Activated B cell treated with CpG ODN at 0.5 μM for 24 hours (primary cell): ENCODE results near the gene DCC. TPM values are rescaled to one million over a fixed set of nuclear protein-coding genes. Genes with fewer than 3 reads are reported as not detected.

Source experiments
- ATAC-seq: fragments of 200-7000 bp; cut with Tn5 transposase; one replicate; pipeline ENCODE4 v1.10.0; 2021; ENCODE audit warnings: low read depth, mild to moderate bottlenecking, moderate library complexity
- CTCF ChIA-PET: fragments of 350-600 bp; sonication (Branson Sonifier 250); formaldehyde crosslinking; loops from one replicate; lab custom pipeline; 2021; ENCODE audit warnings: antibody characterized with exemption; lab: Charles Lee
- POLR2A ChIA-PET: fragments of 350-600 bp; sonication (Branson Sonifier 250); formaldehyde crosslinking; loops from one replicate; lab custom pipeline; 2021; ENCODE audit warnings: antibody characterized with exemption; lab: Charles Lee
- DNase-seq: peaks from one replicate; pipeline ENCODE4 v3.0.0; 2022
- H3K27ac Mint-ChIP-seq: one replicate; pipeline ENCODE4 v1.8.0; 2020; ENCODE audit warnings: mixed read lengths
- H3K27me3 Mint-ChIP-seq: one replicate; pipeline ENCODE4 v1.8.0; 2021; ENCODE audit warnings: mixed read lengths
- H3K36me3 Mint-ChIP-seq: one replicate; pipeline ENCODE4 v1.8.0; 2021; ENCODE audit warnings: low read depth, mixed read lengths
- H3K4me1 Mint-ChIP-seq: one replicate; pipeline ENCODE4 v1.8.0; 2021; ENCODE audit warnings: mixed read lengths
- H3K4me3 Mint-ChIP-seq: one replicate; pipeline ENCODE4 v1.8.0; 2020; ENCODE audit warnings: mild to moderate bottlenecking, mixed read lengths
- H3K9me3 Mint-ChIP-seq: one replicate; pipeline ENCODE4 v1.8.0; 2020; ENCODE audit warnings: mixed read lengths
- intact Hi-C: fragments of 100-400 bp; cut with micrococcal nuclease; formaldehyde crosslinking; loops from one replicate; pipeline ENCODE4 v1.15.1; 2024
- total RNA-seq: library from RNA; stranded (reverse); gene quantifications from 2 replicates; pipeline ENCODE4 v1.2.3, GENCODE V29; 2022
- TF ChIP-seq, protein P1 (sequence below): fragments of 200-600 bp; IDR thresholded peaks from one replicate; pipeline ENCODE4 v1.8.0; 2022; ENCODE audit warnings: antibody characterized with exemption, mild to moderate bottlenecking

Gene DCC
- total RNA-seq, 1 donor from 2014 or later, result not detected

DNA sequence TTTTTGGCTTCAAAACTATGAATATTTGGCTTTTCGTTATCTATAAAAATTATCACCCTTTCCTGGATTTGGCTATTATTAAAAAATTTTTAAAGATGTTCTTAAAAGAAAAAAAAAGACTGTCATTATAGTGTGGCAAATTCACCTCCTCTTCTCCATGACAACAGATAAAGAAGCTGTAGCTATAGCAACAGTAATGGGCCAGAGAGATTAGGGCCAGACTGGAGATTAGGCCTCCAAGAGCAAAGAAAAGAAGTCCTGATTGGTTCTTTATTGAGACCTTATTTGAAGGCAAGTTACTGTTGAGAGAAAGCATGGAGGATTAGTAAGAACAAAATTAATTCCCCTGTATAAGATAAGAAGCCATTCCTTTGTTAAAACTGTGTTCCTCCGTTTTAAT lies 812.5 kb downstream of the DCC start:
- H3K4me3 Mint-ChIP-seq, result no peak overlapping the region
- no peaks in the 10 kb centered on the region for H3K36me3 Mint-ChIP-seq
- DNase-seq (no peak), ATAC-seq (no peak)
- H3K27ac Mint-ChIP-seq, result no peak overlapping the region
- TF ChIP-seq, protein P1, sequence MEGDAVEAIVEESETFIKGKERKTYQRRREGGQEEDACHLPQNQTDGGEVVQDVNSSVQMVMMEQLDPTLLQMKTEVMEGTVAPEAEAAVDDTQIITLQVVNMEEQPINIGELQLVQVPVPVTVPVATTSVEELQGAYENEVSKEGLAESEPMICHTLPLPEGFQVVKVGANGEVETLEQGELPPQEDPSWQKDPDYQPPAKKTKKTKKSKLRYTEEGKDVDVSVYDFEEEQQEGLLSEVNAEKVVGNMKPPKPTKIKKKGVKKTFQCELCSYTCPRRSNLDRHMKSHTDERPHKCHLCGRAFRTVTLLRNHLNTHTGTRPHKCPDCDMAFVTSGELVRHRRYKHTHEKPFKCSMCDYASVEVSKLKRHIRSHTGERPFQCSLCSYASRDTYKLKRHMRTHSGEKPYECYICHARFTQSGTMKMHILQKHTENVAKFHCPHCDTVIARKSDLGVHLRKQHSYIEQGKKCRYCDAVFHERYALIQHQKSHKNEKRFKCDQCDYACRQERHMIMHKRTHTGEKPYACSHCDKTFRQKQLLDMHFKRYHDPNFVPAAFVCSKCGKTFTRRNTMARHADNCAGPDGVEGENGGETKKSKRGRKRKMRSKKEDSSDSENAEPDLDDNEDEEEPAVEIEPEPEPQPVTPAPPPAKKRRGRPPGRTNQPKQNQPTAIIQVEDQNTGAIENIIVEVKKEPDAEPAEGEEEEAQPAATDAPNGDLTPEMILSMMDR, result no peak
- no peaks in the 10 kb centered on the region for H3K4me1 Mint-ChIP-seq
- ChIA-PET CTCF (no interaction called here), POLR2A (no interaction called here)
- intact Hi-C loops, result no loop called here
- H3K27me3 Mint-ChIP-seq, result no peaks in the 10 kb centered on the region
- H3K9me3 Mint-ChIP-seq, result no peaks in the 10 kb centered on the region

DNA sequence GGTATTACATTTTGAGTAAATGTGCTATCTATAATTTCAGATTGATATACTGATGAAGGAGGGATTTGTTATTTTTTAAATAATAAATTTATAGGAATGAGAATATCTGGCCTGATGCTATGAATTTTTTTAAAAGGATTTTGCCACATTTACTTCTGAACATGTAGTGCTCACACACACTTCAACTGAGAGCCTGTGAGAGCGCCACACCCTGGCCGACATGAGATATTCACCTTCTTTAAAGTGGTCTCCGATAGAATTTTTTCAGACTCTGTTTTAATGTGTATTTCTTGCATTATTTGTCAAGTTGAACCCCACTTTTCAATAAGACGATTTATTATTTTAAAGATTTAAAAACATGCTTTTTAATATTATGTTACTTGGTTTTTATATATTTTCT lies 813.3 kb downstream of the DCC start:
- Mint-ChIP-seq H3K4me1 (no peaks in the 10 kb centered on the region), H3K27ac (no peak overlapping the region), H3K9me3 (no peaks in the 10 kb centered on the region), H3K27me3 (no peaks in the 10 kb centered on the region), H3K36me3 (no peaks in the 10 kb centered on the region), H3K4me3 (no peak overlapping the region)
- DNase-seq (no peak), ATAC-seq (no peak)
- ChIA-PET POLR2A (no interaction called here), CTCF (no interaction called here)
- intact Hi-C loops, result no loop called here
- TF ChIP-seq, protein P1, result no peak

- no peak for ATAC-seq
- no peak overlapping the region for H3K4me3 Mint-ChIP-seq
- DNase-seq, result no peak
- TF ChIP-seq, protein P1, result no peak
- no peaks in the 10 kb centered on the region for H3K4me1 Mint-ChIP-seq
- ChIA-PET POLR2A (no interaction called here), CTCF (no interaction called here)
- H3K36me3 Mint-ChIP-seq, result no peaks in the 10 kb centered on the region
- H3K27ac Mint-ChIP-seq, result no peak overlapping the region
- intact Hi-C loops, result no loop called here
- no peaks in the 10 kb centered on the region for H3K27me3 Mint-ChIP-seq
- H3K9me3 Mint-ChIP-seq, result no peaks in the 10 kb centered on the region
Measured at GRCh38 chr18:53153800-53154199, 813.8 kb downstream of the DCC start.

- Mint-ChIP-seq H3K4me1 (no peaks in the 10 kb centered on the region), H3K4me3 (no peak overlapping the region)
- CTCF ChIA-PET, result no interaction called here
Measured at GRCh38 chr18:53165770-53166169, 825.8 kb downstream of the DCC start.

GRCh38 chr18:53169346-53169745 lies 829.3 kb downstream of the DCC start:
- CTCF ChIA-PET, result no interaction called here
- no peak for ATAC-seq
- no peak for DNase-seq
- H3K4me3 Mint-ChIP-seq, result no peak overlapping the region
- H3K27me3 Mint-ChIP-seq, result no peaks in the 10 kb centered on the region
- POLR2A ChIA-PET, result no interaction called here
- H3K9me3 Mint-ChIP-seq, result no peaks in the 10 kb centered on the region
- intact Hi-C loops, result no loop called here
- TF ChIP-seq, protein P1, result no peak
- H3K36me3 Mint-ChIP-seq, result no peaks in the 10 kb centered on the region
- H3K4me1 Mint-ChIP-seq, result no peaks in the 10 kb centered on the region
- no peak overlapping the region for H3K27ac Mint-ChIP-seq

More at GRCh38 chr18:53165770-53166169, 825.8 kb downstream of the DCC start:
- DNase-seq, result no peak
- H3K27me3 Mint-ChIP-seq, result no peaks in the 10 kb centered on the region
- POLR2A ChIA-PET, result no interaction called here
- ATAC-seq, result no peak
- H3K36me3 Mint-ChIP-seq, result no peaks in the 10 kb centered on the region
- TF ChIP-seq, protein P1, result no peak
- intact Hi-C loops, result no loop called here
- H3K9me3 Mint-ChIP-seq, result peaks cover 5% of the 10 kb centered on the region
- no peak overlapping the region for H3K27ac Mint-ChIP-seq
